ENCODE measurements around the gene HTR7.

- TF ChIP-seq CTCF (conservative IDR thresholded peaks at IDR 0.05; ENCODE audit: low read depth, low read length) (no peak), EZH2 (IDR thresholded peaks at IDR 0.05; ENCODE audit: borderline replicate concordance, low read depth, low read length, poor library complexity, severe bottlenecking) (no peak)
Observed at GRCh38 chr10:90819911-90820310, 37.9 kb downstream of the HTR7 start.

Data from A673 (cell line).